Measurements from ENCODE around the gene KLKB1.

KLKB1 gene

DNA sequence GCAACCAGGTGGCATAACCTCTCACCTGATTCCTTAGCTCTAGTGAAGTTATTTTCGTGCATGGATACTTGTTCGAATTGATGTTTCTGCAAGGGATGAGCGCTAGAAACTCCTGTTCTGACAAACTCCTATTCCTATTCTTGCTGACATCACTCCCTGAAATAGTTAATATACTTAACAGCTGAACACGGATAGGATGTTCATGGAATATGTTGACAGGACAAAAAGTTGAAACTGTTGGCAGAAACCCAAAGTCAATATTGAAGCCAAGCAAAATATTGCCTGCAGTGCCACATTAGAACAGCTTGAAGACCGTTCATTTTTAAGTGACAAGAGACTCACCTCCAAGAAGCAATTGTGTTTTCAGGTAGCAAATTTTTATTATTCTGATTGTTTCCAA is at the start of gene KLKB1:
TSS of gene KLKB1 (plus strand) at position 287 of the 400 bp plus-strand sequence. CDS start 689 bp downstream, outside the sequence.
- H3K4me2 ChIP-seq (ENCODE audit: low read depth, low read length) = no peak within 1 kb of the TSS

DNA sequence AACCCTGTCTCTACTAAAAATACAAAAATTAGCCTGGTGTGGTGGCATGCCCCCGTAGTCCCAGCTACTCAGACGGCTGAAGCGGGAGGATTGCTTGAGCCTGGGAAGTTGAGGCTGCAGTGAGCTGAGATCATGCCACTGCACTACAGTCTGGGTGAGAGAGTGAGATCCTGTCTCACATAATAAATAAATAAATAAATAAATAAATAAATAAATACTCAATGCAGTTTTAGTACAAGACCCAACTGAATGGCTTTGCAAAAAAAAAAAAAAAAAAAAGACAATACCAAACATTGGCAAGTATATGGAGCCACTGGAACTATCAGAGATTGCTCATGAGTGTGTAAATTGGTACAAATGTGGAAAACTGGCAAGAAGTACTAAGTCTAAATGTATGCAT is 39.2 kb upstream of the KLKB1 start:
- H3K4me1 ChIP-seq (ENCODE audit: low read length) = peaks cover 14% of the 10 kb centered on the region
- no peaks in the 10 kb centered on the region for H3K27me3 ChIP-seq (replicated peaks; ENCODE audit: insufficient read depth, low read length)
- H3K79me2 ChIP-seq (ENCODE audit: low read length) = no peaks in the 10 kb centered on the region
- no peak overlapping the region for H3K4me2 ChIP-seq (ENCODE audit: low read depth, low read length)
- H4K20me1 ChIP-seq (ENCODE audit: insufficient read depth, low read length) = no peaks in the 10 kb centered on the region
- H3K9me3 ChIP-seq (replicated peaks; ENCODE audit: insufficient read depth, low read length) = no peaks in the 10 kb centered on the region
- H3K9me2 ChIP-seq (replicated peaks; ENCODE audit: insufficient read depth, low read length) = no peaks in the 10 kb centered on the region
- TF ChIP-seq EZH2phosphoT487 (IDR thresholded peaks at IDR 0.05; ENCODE audit: low read length) (no peak), EZH2 (optimal IDR thresholded peaks at IDR 0.05; ENCODE audit: low read depth, low read length) (no peak)
- TF ChIP-seq, protein P1, sequence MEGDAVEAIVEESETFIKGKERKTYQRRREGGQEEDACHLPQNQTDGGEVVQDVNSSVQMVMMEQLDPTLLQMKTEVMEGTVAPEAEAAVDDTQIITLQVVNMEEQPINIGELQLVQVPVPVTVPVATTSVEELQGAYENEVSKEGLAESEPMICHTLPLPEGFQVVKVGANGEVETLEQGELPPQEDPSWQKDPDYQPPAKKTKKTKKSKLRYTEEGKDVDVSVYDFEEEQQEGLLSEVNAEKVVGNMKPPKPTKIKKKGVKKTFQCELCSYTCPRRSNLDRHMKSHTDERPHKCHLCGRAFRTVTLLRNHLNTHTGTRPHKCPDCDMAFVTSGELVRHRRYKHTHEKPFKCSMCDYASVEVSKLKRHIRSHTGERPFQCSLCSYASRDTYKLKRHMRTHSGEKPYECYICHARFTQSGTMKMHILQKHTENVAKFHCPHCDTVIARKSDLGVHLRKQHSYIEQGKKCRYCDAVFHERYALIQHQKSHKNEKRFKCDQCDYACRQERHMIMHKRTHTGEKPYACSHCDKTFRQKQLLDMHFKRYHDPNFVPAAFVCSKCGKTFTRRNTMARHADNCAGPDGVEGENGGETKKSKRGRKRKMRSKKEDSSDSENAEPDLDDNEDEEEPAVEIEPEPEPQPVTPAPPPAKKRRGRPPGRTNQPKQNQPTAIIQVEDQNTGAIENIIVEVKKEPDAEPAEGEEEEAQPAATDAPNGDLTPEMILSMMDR (IDR thresholded peaks at IDR 0.05; ENCODE audit: low read length) = no peak
- no peak overlapping the region for H2AFZ ChIP-seq (ENCODE audit: low read length)
- H3K9ac ChIP-seq (ENCODE audit: low read length) = no peak overlapping the region
- no peak for DNase-seq
- no peak overlapping the region for H3K27ac ChIP-seq (ENCODE audit: low read length)
- peaks cover 24% of the 10 kb centered on the region for H3F3A ChIP-seq (ENCODE audit: insufficient read depth, low read length)
- H3K36me3 ChIP-seq (replicated peaks; ENCODE audit: insufficient read depth, low read length) = no peaks in the 10 kb centered on the region
- no peak overlapping the region for H3K4me3 ChIP-seq (ENCODE audit: low read length)

More for the DNA sequence above, at the start of gene KLKB1:
- H3K4me1 ChIP-seq (ENCODE audit: low read length) = no peaks in the 10 kb centered on the region
- H3K36me3 ChIP-seq (replicated peaks; ENCODE audit: insufficient read depth, low read length) = no peaks in the 10 kb centered on the region
- no peak within 1 kb of the TSS for H3K4me3 ChIP-seq (ENCODE audit: low read length)
- no peak within 1 kb of the TSS for H2AFZ ChIP-seq (ENCODE audit: low read length)
- H3F3A ChIP-seq (ENCODE audit: insufficient read depth, low read length) = no peaks in the 10 kb centered on the region
- no peaks in the 10 kb centered on the region for H4K20me1 ChIP-seq (ENCODE audit: insufficient read depth, low read length)
- no peak for TF ChIP-seq EZH2 (optimal IDR thresholded peaks at IDR 0.05; ENCODE audit: low read depth, low read length)
- TF ChIP-seq, protein P1 (IDR thresholded peaks at IDR 0.05; ENCODE audit: low read length) = no peak
- TF ChIP-seq EZH2phosphoT487 (IDR thresholded peaks at IDR 0.05; ENCODE audit: low read length) = no peak
- H3K9me2 ChIP-seq (replicated peaks; ENCODE audit: insufficient read depth, low read length) = no peaks in the 10 kb centered on the region; the same call in 1 of the 2 replicates
- H3K9me3 ChIP-seq (replicated peaks; ENCODE audit: insufficient read depth, low read length) = no peaks in the 10 kb centered on the region
- H3K9ac ChIP-seq (ENCODE audit: low read length) = no peak within 1 kb of the TSS
- H3K27me3 ChIP-seq (replicated peaks; ENCODE audit: insufficient read depth, low read length) = no peaks in the 10 kb centered on the region
- H3K27ac ChIP-seq (ENCODE audit: low read length) = no peak within 1 kb of the TSS
- no peaks in the 10 kb centered on the region for H3K79me2 ChIP-seq (ENCODE audit: low read length)
- no peak for DNase-seq

DNA sequence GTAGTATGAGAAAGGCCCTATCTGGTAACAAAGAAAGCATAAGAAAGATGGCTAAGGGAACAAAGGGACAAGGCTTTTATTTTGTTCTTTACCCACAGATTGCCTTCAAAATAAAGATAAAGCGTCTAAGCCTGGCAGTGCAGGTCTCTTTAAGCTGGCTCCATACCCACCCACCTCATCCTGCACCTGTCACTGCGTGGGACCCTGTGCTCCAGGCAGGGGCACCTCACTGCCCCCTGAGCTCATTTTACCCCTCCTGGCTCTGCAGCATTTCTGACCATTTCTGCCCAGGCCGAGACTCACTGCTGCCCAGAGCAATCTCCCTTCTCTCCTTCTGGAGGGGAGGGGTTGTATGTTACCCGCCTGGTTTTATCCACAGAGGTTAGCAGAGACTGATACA is 37.7 kb upstream of the KLKB1 start:
- TF ChIP-seq EZH2phosphoT487 (IDR thresholded peaks at IDR 0.05; ENCODE audit: low read length) (no peak), EZH2 (optimal IDR thresholded peaks at IDR 0.05; ENCODE audit: low read depth, low read length) (no peak)
- TF ChIP-seq, protein P1 (IDR thresholded peaks at IDR 0.05; ENCODE audit: low read length) = no peak
- peak overlapping the region; percentile 94 for H3K27ac ChIP-seq (ENCODE audit: low read length)

More for the DNA sequence above, 37.7 kb upstream of the KLKB1 start:
- no peak for DNase-seq
- H3K9me3 ChIP-seq (replicated peaks; ENCODE audit: insufficient read depth, low read length) = no peaks in the 10 kb centered on the region
- H3K9ac ChIP-seq (ENCODE audit: low read length) = peak overlapping the region; percentile 88
- no peaks in the 10 kb centered on the region for H3K27me3 ChIP-seq (replicated peaks; ENCODE audit: insufficient read depth, low read length)
- H3K4me2 ChIP-seq (ENCODE audit: low read depth, low read length) = peak overlapping the region; percentile 87
- no peaks in the 10 kb centered on the region for H3K79me2 ChIP-seq (ENCODE audit: low read length)
- peaks cover 24% of the 10 kb centered on the region for H3F3A ChIP-seq (ENCODE audit: insufficient read depth, low read length)
- peaks cover 14% of the 10 kb centered on the region for H3K4me1 ChIP-seq (ENCODE audit: low read length)
- H3K36me3 ChIP-seq (replicated peaks; ENCODE audit: insufficient read depth, low read length) = no peaks in the 10 kb centered on the region
- peak overlapping the region; percentile 86 for H3K4me3 ChIP-seq (ENCODE audit: low read length)
- peak overlapping the region; percentile 75 for H2AFZ ChIP-seq (ENCODE audit: low read length)
- H3K9me2 ChIP-seq (replicated peaks; ENCODE audit: insufficient read depth, low read length) = no peaks in the 10 kb centered on the region
- no peaks in the 10 kb centered on the region for H4K20me1 ChIP-seq (ENCODE audit: insufficient read depth, low read length)
